Mesothelial cell of epicardium (in vitro differentiated cells): ENCODE measurements around the gene MBLAC1. TPM values are rescaled to one million over a fixed set of nuclear protein-coding genes. Genes with fewer than 3 reads are reported as not detected.

Source experiments
- DNase-seq, 2 experiments: peaks; one replicate each; pipeline ENCODE4 v3.0.0; 2021; ENCODE audit warnings: low spot score in 2 of 2; ENCODE audit not compliant: unreplicated experiment in 2 of 2
- H3K27ac Mint-ChIP-seq: 2 replicates; pipeline ENCODE4 v1.8.0; 2021; ENCODE audit warnings: mixed read lengths
- H3K27me3 Mint-ChIP-seq: 2 replicates; pipeline ENCODE4 v1.8.0; 2021; ENCODE audit warnings: low read depth, mixed read lengths
- H3K36me3 Mint-ChIP-seq: 2 replicates; pipeline ENCODE4 v1.8.0; 2021; ENCODE audit warnings: mixed read lengths
- H3K4me1 Mint-ChIP-seq: 2 replicates; pipeline ENCODE4 v1.8.0; 2021; ENCODE audit warnings: mixed read lengths
- H3K4me3 Mint-ChIP-seq: 2 replicates; pipeline ENCODE4 v1.8.0; 2021; ENCODE audit warnings: mild to moderate bottlenecking, moderate library complexity, mixed read lengths
- H3K9me3 Mint-ChIP-seq: 2 replicates; pipeline ENCODE4 v1.8.0; 2021; ENCODE audit warnings: mixed read lengths
- total RNA-seq: library from RNA; stranded (reverse); gene quantifications from 3 replicates; pipeline ENCODE4 v1.2.1, GENCODE V29; 2021
- TF ChIP-seq, protein P1 (sequence below): fragments of 200-600 bp; sonication (generic); IDR thresholded peaks from one replicate; pipeline ENCODE4 v1.5.0; 2021; ENCODE audit warnings: antibody characterized with exemption; ENCODE audit not compliant: unreplicated experiment

MBLAC1 gene
- total RNA-seq, 1 donor from 2014 or later = 3.5 TPM

GRCh38 chr7:100155553-100156317 lies 29.0 kb downstream of the MBLAC1 start:
- no peak overlapping the region for H3K27ac Mint-ChIP-seq
- no peaks in the 10 kb centered on the region for H3K27me3 Mint-ChIP-seq
- TF ChIP-seq, protein P1, sequence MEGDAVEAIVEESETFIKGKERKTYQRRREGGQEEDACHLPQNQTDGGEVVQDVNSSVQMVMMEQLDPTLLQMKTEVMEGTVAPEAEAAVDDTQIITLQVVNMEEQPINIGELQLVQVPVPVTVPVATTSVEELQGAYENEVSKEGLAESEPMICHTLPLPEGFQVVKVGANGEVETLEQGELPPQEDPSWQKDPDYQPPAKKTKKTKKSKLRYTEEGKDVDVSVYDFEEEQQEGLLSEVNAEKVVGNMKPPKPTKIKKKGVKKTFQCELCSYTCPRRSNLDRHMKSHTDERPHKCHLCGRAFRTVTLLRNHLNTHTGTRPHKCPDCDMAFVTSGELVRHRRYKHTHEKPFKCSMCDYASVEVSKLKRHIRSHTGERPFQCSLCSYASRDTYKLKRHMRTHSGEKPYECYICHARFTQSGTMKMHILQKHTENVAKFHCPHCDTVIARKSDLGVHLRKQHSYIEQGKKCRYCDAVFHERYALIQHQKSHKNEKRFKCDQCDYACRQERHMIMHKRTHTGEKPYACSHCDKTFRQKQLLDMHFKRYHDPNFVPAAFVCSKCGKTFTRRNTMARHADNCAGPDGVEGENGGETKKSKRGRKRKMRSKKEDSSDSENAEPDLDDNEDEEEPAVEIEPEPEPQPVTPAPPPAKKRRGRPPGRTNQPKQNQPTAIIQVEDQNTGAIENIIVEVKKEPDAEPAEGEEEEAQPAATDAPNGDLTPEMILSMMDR = no peak
- H3K9me3 Mint-ChIP-seq = no peaks in the 10 kb centered on the region
- H3K4me3 Mint-ChIP-seq = no peak overlapping the region
- H3K36me3 Mint-ChIP-seq = peaks cover 5% of the 10 kb centered on the region
- H3K4me1 Mint-ChIP-seq = peaks cover 10% of the 10 kb centered on the region
- no peak for DNase-seq

DNA sequence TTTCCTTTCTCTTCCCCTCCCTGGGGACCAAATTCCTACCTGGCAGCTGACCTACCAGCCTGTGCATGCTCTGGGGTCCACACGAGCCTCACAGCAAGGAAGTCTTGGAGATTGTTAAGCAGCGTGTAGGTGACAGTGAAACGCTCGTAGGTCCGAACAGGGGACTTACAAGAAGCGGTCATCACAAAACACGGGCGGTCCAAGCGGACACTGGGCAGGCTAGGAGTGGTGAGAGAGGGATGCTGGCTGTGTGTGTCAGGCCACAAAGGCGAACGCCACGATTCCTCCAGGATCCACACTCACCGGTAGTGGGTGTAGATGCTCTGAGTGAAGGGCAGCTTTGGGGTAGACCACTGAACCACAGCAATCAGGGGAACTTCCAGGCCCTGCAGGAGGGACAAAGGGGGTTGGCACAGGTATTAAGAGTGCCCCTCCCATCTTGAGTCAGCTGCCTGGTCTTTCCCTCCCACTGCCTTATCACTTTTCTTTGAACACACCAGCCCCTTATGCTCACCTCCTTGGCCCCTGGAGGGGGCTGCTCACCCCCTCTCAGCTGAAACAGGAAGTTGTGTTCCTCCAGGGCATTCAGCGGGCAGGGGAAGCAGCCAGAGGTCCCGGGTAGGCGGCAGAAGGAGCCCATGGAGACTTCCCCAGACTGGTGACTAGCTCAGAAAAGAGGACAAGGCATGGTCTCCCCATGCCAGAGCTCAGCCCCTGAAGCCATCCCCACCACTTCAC lies 29.7 kb downstream of the MBLAC1 start:
- Mint-ChIP-seq H3K9me3 (no peaks in the 10 kb centered on the region), H3K36me3 (peaks cover 5% of the 10 kb centered on the region), H3K27ac (peak overlapping the region; percentile 53), H3K4me3 (peak overlapping the region; percentile 68), H3K27me3 (no peaks in the 10 kb centered on the region), H3K4me1 (peaks cover 10% of the 10 kb centered on the region)
- DNase-seq = no peak
- TF ChIP-seq, protein P1 = no peak

GRCh38 chr7:100157069-100157333 lies 30.2 kb downstream of the MBLAC1 start:
- Mint-ChIP-seq H3K27ac (peak overlapping the region; percentile 53), H3K27me3 (no peaks in the 10 kb centered on the region), H3K9me3 (no peaks in the 10 kb centered on the region), H3K4me3 (peak overlapping the region; percentile 68), H3K36me3 (peaks cover 5% of the 10 kb centered on the region), H3K4me1 (peaks cover 10% of the 10 kb centered on the region)
- DNase-seq = no peak
- TF ChIP-seq, protein P1 = no peak

DNA sequence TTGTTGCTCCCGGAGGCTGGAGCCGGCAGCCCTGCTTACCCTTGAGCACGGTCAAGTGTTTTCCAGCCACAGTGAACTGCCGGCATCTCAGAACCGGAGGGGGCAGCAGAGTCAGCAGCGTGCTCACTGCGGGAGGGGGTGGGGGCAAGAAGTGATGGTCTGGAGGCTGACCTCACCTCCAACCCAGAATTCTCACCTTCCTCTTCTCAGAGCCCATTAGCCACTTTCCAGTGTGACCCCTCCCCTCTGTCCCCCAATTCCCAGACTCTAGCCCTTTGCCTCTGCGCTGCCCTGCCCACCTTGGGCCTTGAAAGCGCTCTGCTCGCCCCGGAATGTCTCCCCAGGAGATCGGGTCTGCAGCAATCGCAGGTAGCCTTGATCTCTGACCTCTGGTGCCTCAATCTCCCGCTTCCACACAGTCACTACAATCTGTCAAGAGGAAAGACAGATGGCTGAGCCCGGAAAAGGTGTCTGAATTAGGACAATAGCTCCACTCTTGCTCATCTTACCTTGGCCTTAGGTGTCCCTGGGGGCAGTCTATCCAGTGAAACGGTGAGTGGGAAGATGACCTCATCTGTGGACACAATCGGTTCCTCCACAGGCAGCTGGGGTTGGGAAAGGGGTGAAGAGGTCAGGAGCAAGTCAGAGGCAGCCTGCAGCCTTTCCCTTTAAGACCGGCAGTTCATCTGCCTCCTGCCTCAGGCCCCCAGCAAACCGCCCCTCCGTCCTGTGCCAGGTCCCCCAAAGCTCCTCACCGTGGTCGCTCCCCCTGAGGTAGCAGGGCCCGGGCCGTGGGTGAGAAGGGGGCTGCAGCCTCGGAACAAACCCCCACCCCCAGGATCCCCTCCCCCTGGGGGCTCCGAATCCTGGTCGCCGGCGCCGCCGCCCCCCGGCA lies 30.8 kb downstream of the MBLAC1 start:
- no peaks in the 10 kb centered on the region for H3K9me3 Mint-ChIP-seq
- H3K4me1 Mint-ChIP-seq = peaks cover 11% of the 10 kb centered on the region
- TF ChIP-seq, protein P1 = no peak
- H3K4me3 Mint-ChIP-seq = peak overlapping the region; percentile 68
- H3K27ac Mint-ChIP-seq = peak overlapping the region; percentile 67
- H3K36me3 Mint-ChIP-seq = peaks cover 1% of the 10 kb centered on the region
- no peak for DNase-seq
- no peaks in the 10 kb centered on the region for H3K27me3 Mint-ChIP-seq

DNA sequence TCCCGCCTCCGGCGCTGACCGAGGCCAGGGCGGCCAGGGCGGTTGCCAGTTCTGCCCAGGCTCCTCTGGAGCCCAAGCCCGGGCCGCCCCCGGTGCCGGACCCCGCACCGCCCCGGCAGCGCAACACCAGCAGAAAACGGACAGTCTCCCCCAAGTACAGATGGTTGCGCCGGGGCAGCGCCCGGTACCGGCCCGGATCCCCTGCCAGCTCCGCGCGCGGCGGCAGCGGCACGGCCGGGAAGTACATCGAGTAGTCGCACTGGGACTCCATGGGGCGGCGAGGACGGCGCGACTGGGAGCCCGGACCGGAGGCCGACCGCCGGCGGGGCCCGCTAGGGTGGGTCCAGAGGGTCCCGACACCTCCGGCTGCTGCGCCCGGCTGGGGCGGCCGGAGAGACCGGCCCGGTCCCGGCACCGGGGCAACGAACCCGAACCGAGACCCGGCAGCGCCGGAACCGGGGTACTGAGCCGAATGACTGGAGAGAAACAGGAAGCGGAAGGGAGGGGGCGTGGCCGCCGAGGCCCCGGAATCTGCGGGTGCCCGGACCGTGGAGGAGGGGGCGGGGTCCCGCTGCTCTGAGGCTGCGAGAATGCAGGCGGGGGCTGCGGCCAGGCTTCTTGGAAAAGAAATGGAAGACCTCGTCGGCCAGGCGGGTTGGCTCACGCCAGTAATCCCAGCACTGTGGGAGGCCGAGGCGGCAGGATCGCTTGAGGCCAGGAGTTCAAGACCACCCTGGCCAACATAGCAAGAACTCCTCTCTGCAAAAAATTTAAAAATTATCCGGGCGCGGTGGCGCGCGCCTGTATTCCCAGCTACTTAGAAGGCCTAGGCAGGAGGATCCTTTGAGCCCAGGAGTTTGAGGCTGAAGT lies 31.7 kb downstream of the MBLAC1 start, which contains the start of gene TRAPPC14:
Gene TRAPPC14 (minus strand): TSS at position 495 of the 870 bp plus-strand sequence. CDS start 224 bp downstream, at position 271.
- H3K4me1 Mint-ChIP-seq = peaks cover 17% of the 10 kb centered on the region
- H3K27me3 Mint-ChIP-seq = no peaks in the 10 kb centered on the region
- H3K4me3 Mint-ChIP-seq = peak within 1 kb of the TSS; percentile 73
- no peaks in the 10 kb centered on the region for H3K9me3 Mint-ChIP-seq
- peak; percentile 89 to 96 for DNase-seq
- H3K36me3 Mint-ChIP-seq = no peaks in the 10 kb centered on the region
- TF ChIP-seq, protein P1 = no peak
- H3K27ac Mint-ChIP-seq = peak within 1 kb of the TSS; percentile 84
